GM12878 (cell line): ENCODE results near the gene SUCNR1. TPM values are rescaled to one million over a fixed set of nuclear protein-coding genes. Genes with fewer than 3 reads are reported as not detected.

ENCODE experiments used
- ATAC-seq: fragments of 200-7000 bp; cut with Tn5 transposase; 3 replicates; pipeline ENCODE4 v1.9.1; 2020; ENCODE audit warnings: mild to moderate bottlenecking, moderate library complexity
- BruUV-seq: library from RNA; stranded (reverse); fragments of 400-500 nt; replicated peaks from 2 replicates; lab custom pipeline; 2021; lab: Mats Ljungman, UMichigan
- CTCF ChIA-PET: fragments of 300-600 bp; sonication (Branson Sonifier 250); formaldehyde crosslinking; extraction: SDS; loops from one replicate; lab custom pipeline; 2021; ENCODE audit warnings: inconsistent platforms; lab: Yijun Ruan, JAX
- POLR2A ChIA-PET: fragments of 350-600 bp; formaldehyde crosslinking; extraction: SDS; loops from one replicate; lab custom pipeline; 2021; ENCODE audit warnings: inconsistent platforms; lab: Charles Lee
- RAD21 ChIA-PET: fragments of 300-600 bp; sonication (Branson Sonifier 250); formaldehyde crosslinking; loops from one replicate; lab custom pipeline; 2023; ENCODE audit warnings: antibody characterized with exemption; ENCODE audit not compliant: unreplicated experiment; lab: Charles Lee
- SMC1A ChIA-PET: fragments of 300-600 bp; sonication (Branson Sonifier 250); formaldehyde crosslinking; loops from one replicate; lab custom pipeline; 2023; ENCODE audit not compliant: unreplicated experiment, uncharacterized antibody; lab: Charles Lee
- DNase-seq: peaks from one replicate; pipeline ENCODE4 v3.0.0-alpha.2; 2011; ENCODE audit warnings: low read depth, low spot score
- FAIRE-seq: peaks from 3 replicates; lab custom pipeline; 2011; peaks lifted over from hg19 to GRCh38; lab: Jason Lieb, UNC
- H2AFZ ChIP-seq: 2 replicates; pipeline ENCODE4 v1.6.0; 2011; ENCODE audit warnings: low read depth, low read length, control low read depth; ENCODE audit not compliant: control insufficient read depth
- H3K27ac ChIP-seq: 2 replicates; pipeline ENCODE4 v1.5.1; 2011; ENCODE audit warnings: control low read depth; ENCODE audit not compliant: control insufficient read depth, insufficient read depth
- H3K27me3 ChIP-seq, 2 experiments: replicated peaks in 1 of 2; 2 replicates each; pipeline versions ENCODE4 v1.6.0 to v1.6.1; 2011; ENCODE audit warnings: low read length in 1 of 2; ENCODE audit not compliant: control insufficient read depth in 2 of 2, insufficient read depth in 2 of 2
- H3K36me3 ChIP-seq, 2 experiments: 2 replicates each; pipeline ENCODE4 v1.5.1; 2011; ENCODE audit warnings: low read length in 1 of 2; ENCODE audit not compliant: control insufficient read depth in 2 of 2, insufficient read depth in 2 of 2
- H3K4me1 ChIP-seq: 2 replicates; pipeline ENCODE4 v1.6.1; 2011; ENCODE audit warnings: mild to moderate bottlenecking, low read length, moderate library complexity, mixed read lengths; ENCODE audit not compliant: control insufficient read depth, insufficient read depth
- H3K4me2 ChIP-seq: 2 replicates; pipeline ENCODE4 v1.6.0; 2011; ENCODE audit warnings: control low read depth; ENCODE audit not compliant: control insufficient read depth, insufficient read depth
- H3K4me3 ChIP-seq: fragments of 200-600 bp; sonication (generic); 2 replicates; pipeline ENCODE4 v1.5.1; 2016
- H3K79me2 ChIP-seq: 2 replicates; pipeline ENCODE4 v1.6.0; 2011; ENCODE audit warnings: low read length; ENCODE audit not compliant: control insufficient read depth, insufficient read depth
- H3K9ac ChIP-seq: 2 replicates; pipeline ENCODE4 v1.8.0; 2011; ENCODE audit warnings: low read length, control low read depth, mixed read lengths; ENCODE audit not compliant: control insufficient read depth, insufficient read depth
- H3K9me3 ChIP-seq: replicated peaks from 3 replicates; pipeline ENCODE4 v1.5.1; 2011; ENCODE audit warnings: mild to moderate bottlenecking, low read length; ENCODE audit not compliant: control insufficient read depth, insufficient read depth
- H4K20me1 ChIP-seq: 2 replicates; pipeline ENCODE4 v1.6.0; 2011; ENCODE audit not compliant: control insufficient read depth, insufficient read depth
- HCFC1 ChIP-seq: fragments of 150-350 bp; IDR thresholded peaks from 2 replicates; pipeline ENCODE4 v1.6.1; 2014; ENCODE audit warnings: low read length
- NR2C2 ChIP-seq: IDR thresholded peaks from 2 replicates; pipeline ENCODE4 v1.6.1; 2011; ENCODE audit warnings: borderline replicate concordance, low read depth; ENCODE audit not compliant: control insufficient read depth, insufficient read length
- SMC3 ChIP-seq: IDR thresholded peaks from 2 replicates; pipeline ENCODE4 v1.6.1; 2011; ENCODE audit warnings: low read length, improper control_type of control experiment, borderline replicate concordance
- TCF12 ChIP-seq: IDR thresholded peaks from 2 replicates; pipeline ENCODE4 v1.6.1; 2011; ENCODE audit warnings: low read depth, mild to moderate bottlenecking, low read length
- WGBS: methylation state at CpG from one replicate; pipeline ENCODE4 v1.1.6; 2016; ENCODE audit warnings: low lambda C conversion rate; ENCODE audit not compliant: insufficient replicate concordance, insufficient coverage; ENCODE audit errors: missing lambda C conversion rate; 5-methylcytosine and 5-hydroxymethylcytosine counted together
- in situ Hi-C: fragments of 300-500 bp; cut with MboI; formaldehyde crosslinking; loops from 9 replicates; pipeline ENCODE4 v1.14.3; 2018; ENCODE audit warnings: mixed read lengths
- intact Hi-C: fragments of 100-400 bp; cut with micrococcal nuclease; formaldehyde crosslinking; loops from one replicate; pipeline ENCODE4 v1.14.2; 2022; ENCODE audit not compliant: unreplicated experiment
- polyA plus RNA-seq, 11 experiments: library from polyadenylated mRNA; depleted of rRNA in 4 of 11; unstranded in 6 of 11; stranded (reverse) in 5 of 11; fragments of >200 nt; fragmentation: Nextera tagmentation in 4 of 11; fragmentation: Illumina TruSeq in 1 of 11; extraction: Ambion mirVana in 4 of 11; extraction: Trizol in 1 of 11; gene quantifications; 1 replicate in 1 of 11; 2 replicates in 10 of 11; pipeline versions ENCODE4 v1.2.1 to v1.2.3, GENCODE V29; 2011 to 2016; ENCODE audit warnings: inconsistent platforms in 2 of 11, missing spikeins in 2 of 11, low read depth in 1 of 11
- total RNA-seq, 4 experiments: library from RNA; depleted of rRNA in 3 of 4; stranded (reverse); fragments of >200 nt in 3 of 4; fragmentation: Illumina TruSeq in 1 of 4; extraction: Trizol in 1 of 4; gene quantifications; 2 replicates each; pipeline versions ENCODE4 v1.2.1 to v1.2.3, GENCODE V29; 2013 to 2021
- TF ChIP-seq, protein P1 (sequence below), 3 experiments: IDR thresholded peaks in 2 of 3; conservative IDR thresholded peaks in 1 of 3; 2 replicates each; pipeline ENCODE4 v1.5.1; 2011; ENCODE audit warnings: low read depth in 3 of 3, low read length in 3 of 3, mild to moderate bottlenecking in 3 of 3, control low read depth in 2 of 3, moderate library complexity in 2 of 3, inconsistent platforms in 1 of 3, mixed read lengths in 1 of 3; ENCODE audit not compliant: control insufficient read depth in 2 of 3, insufficient read depth in 1 of 3; ENCODE audit errors: extremely low read depth in 1 of 3
- TF ChIP-seq, protein P2 (sequence below): fragments of 450-650 bp; IDR thresholded peaks from 2 replicates; pipeline ENCODE4 v1.6.1; 2017; ENCODE audit warnings: mild to moderate bottlenecking, low read depth, inconsistent platforms; ENCODE audit not compliant: poor library complexity, severe bottlenecking
- TF ChIP-seq, protein P3 (sequence below): IDR thresholded peaks from 2 replicates; pipeline ENCODE4 v1.6.1; 2012; ENCODE audit warnings: low read length, inconsistent platforms

Gene SUCNR1
- total and polyA plus RNA-seq, 10 of the 15 experiments (the other 5 are each of a cell fraction or from before 2014, with no cell fraction given): 0.03 to 0.12 (median 0.07) TPM; not detected in 4

DNA sequence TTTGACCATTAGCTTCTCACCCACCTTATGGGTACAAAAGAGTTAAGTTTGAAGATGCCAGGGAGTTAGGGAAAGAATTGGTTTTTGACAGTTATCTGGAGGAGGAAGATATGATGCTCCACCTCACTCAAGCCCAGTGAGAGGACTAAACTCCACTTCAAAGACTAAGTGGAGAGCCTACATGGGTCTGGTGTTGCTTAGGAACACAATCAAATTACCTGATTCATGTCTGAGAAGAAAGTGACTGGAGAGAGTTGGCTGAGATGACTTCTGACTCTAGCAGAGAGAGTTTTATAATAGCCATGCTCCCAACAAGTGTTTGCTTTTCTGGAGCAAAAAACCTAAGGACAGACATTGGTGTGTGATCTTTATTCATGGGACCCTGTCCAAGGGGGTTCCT, 43.3 kb downstream of the SUCNR1 start:
- CTCF ChIA-PET: interaction anchor here (0.8 to 1.9 kb wide), 3 partner anchors 72 to 477 kb away, joined by 3 to 9 read pairs (median 4); no protein-coding TSS in a partner anchor
- H3K27ac ChIP-seq: no peak overlapping the region
- no peaks in the 10 kb centered on the region for H3K36me3 ChIP-seq
- H3K4me2 ChIP-seq: no peak overlapping the region
- no peaks in the 10 kb centered on the region for H4K20me1 ChIP-seq
- RAD21 ChIA-PET: interaction anchor here (0.9 kb wide), 1 partner anchor 75 kb away, joined by 3 read pairs; no protein-coding TSS in a partner anchor
- SMC1A ChIA-PET: interaction anchor here (0.7 to 1.4 kb wide), 4 partner anchors 15 to 78 kb away, joined by 3 to 4 read pairs (median 4); no protein-coding TSS in a partner anchor
- DNase-seq (no peak), FAIRE-seq (no peak), ATAC-seq (no peak)
- POLR2A ChIA-PET: no interaction called here
- in situ Hi-C loops: loop anchor here (5.0 kb wide), 1 partner anchor 479 kb away; no protein-coding TSS in a partner anchor
- H3K9me3 ChIP-seq: no peaks in the 10 kb centered on the region
- H3K27me3 ChIP-seq: no peaks in the 10 kb centered on the region
- no peaks in the 10 kb centered on the region for H3K4me1 ChIP-seq
- no peak overlapping the region for H3K9ac ChIP-seq
- no peak overlapping the region for H2AFZ ChIP-seq
- TF ChIP-seq SMC3: no peak
- no peak for TF ChIP-seq NR2C2
- no peaks in the 10 kb centered on the region for H3K79me2 ChIP-seq
- no peak overlapping the region for H3K4me3 ChIP-seq
- no TSS peak for BruUV-seq
- intact Hi-C loops: loop anchor here (5.0 kb wide), 1 partner anchor 624 kb away; no protein-coding TSS in a partner anchor

DNA sequence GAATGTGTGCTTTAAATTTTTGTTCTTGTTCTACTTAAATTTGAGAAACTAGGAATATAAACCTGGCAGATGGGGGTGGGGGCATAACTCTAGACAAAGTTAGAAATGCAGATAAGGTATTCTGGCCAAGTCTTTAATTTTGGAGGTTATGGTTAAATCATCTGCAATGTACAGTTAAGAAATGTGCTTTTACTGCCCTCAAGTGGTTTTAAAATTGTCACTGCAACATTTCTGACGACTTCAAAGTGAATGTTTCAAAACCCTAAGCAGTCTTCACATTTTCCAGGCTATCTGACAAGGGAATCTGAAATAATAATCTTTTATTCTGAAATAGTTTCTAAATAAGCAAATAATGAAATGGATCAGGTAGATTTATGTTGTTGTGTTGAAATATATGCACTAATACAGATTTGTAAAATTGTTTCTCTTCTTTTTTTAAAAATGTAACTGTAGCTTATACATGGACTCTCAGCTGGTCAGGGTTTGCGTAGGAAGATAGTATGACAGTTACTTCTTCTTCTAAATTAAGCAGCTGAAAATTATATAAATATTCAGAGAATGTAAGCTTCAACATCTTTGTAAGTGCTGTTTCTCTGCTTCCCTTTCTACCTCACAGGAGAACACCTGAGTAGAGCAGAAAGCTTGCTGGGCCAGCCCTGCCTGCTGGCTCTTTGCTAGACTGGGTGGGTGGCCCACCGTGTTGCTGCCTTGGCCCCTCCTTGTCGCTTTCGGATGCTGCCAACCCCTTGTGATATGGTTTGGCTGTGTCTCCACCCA, 45.0 kb downstream of the SUCNR1 start:
- no TSS peak for BruUV-seq
- no peaks in the 10 kb centered on the region for H3K36me3 ChIP-seq
- intact Hi-C loops: loop anchor here (1.0 to 5.0 kb wide), 4 partner anchors 80 to 626 kb away; no protein-coding TSS in a partner anchor
- no peak overlapping the region for H3K4me3 ChIP-seq
- FAIRE-seq (peak; percentile 91), DNase-seq (peak; percentile 16), ATAC-seq (peak; percentile 89)
- ChIA-PET SMC1A (interaction anchor here (0.7 to 2.2 kb wide), 14 partner anchors 47 to 530 kb away, joined by 3 to 9 read pairs (median 3); no protein-coding TSS in a partner anchor), RAD21 (interaction anchor here (1.0 to 2.1 kb wide), 5 partner anchors 58 to 555 kb away, joined by 3 to 11 read pairs (median 7); no protein-coding TSS in a partner anchor), CTCF (interaction anchor here (0.6 to 2.8 kb wide), 27 partner anchors 10 to 750 kb away, joined by 3 to 32 read pairs (median 4); no protein-coding TSS in a partner anchor), POLR2A (no interaction called here)
- H3K27me3 ChIP-seq: no peaks in the 10 kb centered on the region
- H3K9me3 ChIP-seq: no peaks in the 10 kb centered on the region
- 19% methylated on average over 5 of the region's 5 CpGs for WGBS
- in situ Hi-C loops: loop anchor here (5.0 kb wide), 1 partner anchor 481 kb away; no protein-coding TSS in a partner anchor
- no peak overlapping the region for H3K4me2 ChIP-seq
- H2AFZ ChIP-seq: no peak overlapping the region
- H3K27ac ChIP-seq: no peak overlapping the region
- H3K79me2 ChIP-seq: no peaks in the 10 kb centered on the region
- no peaks in the 10 kb centered on the region for H3K4me1 ChIP-seq
- H3K9ac ChIP-seq: no peak overlapping the region
- H4K20me1 ChIP-seq: no peaks in the 10 kb centered on the region
- TF ChIP-seq SMC3: peak; percentile 56; the same call in 1 of the 2 replicates
- TF ChIP-seq HCFC1: no peak
- TF ChIP-seq, protein P1, sequence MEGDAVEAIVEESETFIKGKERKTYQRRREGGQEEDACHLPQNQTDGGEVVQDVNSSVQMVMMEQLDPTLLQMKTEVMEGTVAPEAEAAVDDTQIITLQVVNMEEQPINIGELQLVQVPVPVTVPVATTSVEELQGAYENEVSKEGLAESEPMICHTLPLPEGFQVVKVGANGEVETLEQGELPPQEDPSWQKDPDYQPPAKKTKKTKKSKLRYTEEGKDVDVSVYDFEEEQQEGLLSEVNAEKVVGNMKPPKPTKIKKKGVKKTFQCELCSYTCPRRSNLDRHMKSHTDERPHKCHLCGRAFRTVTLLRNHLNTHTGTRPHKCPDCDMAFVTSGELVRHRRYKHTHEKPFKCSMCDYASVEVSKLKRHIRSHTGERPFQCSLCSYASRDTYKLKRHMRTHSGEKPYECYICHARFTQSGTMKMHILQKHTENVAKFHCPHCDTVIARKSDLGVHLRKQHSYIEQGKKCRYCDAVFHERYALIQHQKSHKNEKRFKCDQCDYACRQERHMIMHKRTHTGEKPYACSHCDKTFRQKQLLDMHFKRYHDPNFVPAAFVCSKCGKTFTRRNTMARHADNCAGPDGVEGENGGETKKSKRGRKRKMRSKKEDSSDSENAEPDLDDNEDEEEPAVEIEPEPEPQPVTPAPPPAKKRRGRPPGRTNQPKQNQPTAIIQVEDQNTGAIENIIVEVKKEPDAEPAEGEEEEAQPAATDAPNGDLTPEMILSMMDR (IDR thresholded peaks at IDR 0.05 in 2 of 3, conservative IDR thresholded peaks at IDR 0.05 in 1 of 3; ENCODE audit: control insufficient read depth in 2 of 3, extremely low read depth in 1 of 3, insufficient read depth in 1 of 3, low read depth in 3 of 3, low read length in 3 of 3): peak; percentile 44 to 74 (median 55); a peak in 5 of 6 replicates
- TF ChIP-seq TCF12: no peak
- TF ChIP-seq, protein P2, sequence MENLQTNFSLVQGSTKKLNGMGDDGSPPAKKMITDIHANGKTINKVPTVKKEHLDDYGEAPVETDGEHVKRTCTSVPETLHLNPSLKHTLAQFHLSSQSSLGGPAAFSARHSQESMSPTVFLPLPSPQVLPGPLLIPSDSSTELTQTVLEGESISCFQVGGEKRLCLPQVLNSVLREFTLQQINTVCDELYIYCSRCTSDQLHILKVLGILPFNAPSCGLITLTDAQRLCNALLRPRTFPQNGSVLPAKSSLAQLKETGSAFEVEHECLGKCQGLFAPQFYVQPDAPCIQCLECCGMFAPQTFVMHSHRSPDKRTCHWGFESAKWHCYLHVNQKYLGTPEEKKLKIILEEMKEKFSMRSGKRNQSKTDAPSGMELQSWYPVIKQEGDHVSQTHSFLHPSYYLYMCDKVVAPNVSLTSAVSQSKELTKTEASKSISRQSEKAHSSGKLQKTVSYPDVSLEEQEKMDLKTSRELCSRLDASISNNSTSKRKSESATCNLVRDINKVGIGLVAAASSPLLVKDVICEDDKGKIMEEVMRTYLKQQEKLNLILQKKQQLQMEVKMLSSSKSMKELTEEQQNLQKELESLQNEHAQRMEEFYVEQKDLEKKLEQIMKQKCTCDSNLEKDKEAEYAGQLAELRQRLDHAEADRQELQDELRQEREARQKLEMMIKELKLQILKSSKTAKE: peak; percentile 43
- TF ChIP-seq, protein P3, sequence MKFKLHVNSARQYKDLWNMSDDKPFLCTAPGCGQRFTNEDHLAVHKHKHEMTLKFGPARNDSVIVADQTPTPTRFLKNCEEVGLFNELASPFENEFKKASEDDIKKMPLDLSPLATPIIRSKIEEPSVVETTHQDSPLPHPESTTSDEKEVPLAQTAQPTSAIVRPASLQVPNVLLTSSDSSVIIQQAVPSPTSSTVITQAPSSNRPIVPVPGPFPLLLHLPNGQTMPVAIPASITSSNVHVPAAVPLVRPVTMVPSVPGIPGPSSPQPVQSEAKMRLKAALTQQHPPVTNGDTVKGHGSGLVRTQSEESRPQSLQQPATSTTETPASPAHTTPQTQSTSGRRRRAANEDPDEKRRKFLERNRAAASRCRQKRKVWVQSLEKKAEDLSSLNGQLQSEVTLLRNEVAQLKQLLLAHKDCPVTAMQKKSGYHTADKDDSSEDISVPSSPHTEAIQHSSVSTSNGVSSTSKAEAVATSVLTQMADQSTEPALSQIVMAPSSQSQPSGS: 0 out of 2 replicates have a peak, but pooled peaks have one; percentile 30
